H1 (cell line): ENCODE results near the gene BSDC1. TPM values are rescaled to one million over a fixed set of nuclear protein-coding genes. Genes with fewer than 3 reads are reported as not detected.

Source experiments
- CTCF ChIA-PET: fragments of 300-600 bp; sonication (Branson Sonifier 250); formaldehyde crosslinking; loops from one replicate; lab custom pipeline; 2021; ENCODE audit not compliant: partially characterized antibody; lab: Charles Lee
- POLR2A ChIA-PET: fragments of 300-600 bp; sonication (Branson Sonifier 250); formaldehyde crosslinking; loops from one replicate; lab custom pipeline; 2021; ENCODE audit warnings: inconsistent platforms; ENCODE audit not compliant: partially characterized antibody; lab: Charles Lee
- DNase-seq, 2 experiments: peaks; one replicate each; pipeline versions ENCODE4 v3.0.0 to v3.0.0-alpha.2; 2010 to 2022; ENCODE audit warnings: low spot score in 2 of 2, low read depth in 1 of 2, mixed read lengths in 1 of 2
- FAIRE-seq: peaks from 2 replicates; lab custom pipeline; 2011; peaks lifted over from hg19 to GRCh38; lab: Jason Lieb, UNC
- H2AFZ ChIP-seq: 2 replicates; pipeline ENCODE4 v1.8.1; 2012; ENCODE audit warnings: low read length, inconsistent platforms
- H2AK5ac ChIP-seq: 2 replicates; pipeline ENCODE4 v1.6.1; 2013; ENCODE audit warnings: low read depth, low read length
- H2BK120ac ChIP-seq: replicated peaks from 2 replicates; pipeline ENCODE3; 2013; ENCODE audit warnings: low read depth, low read length, inconsistent platforms
- H2BK12ac ChIP-seq: 2 replicates; pipeline ENCODE4 v1.6.1; 2013; ENCODE audit warnings: low read depth, low read length
- H2BK15ac ChIP-seq: 2 replicates; pipeline ENCODE4 v1.6.1; 2013; ENCODE audit warnings: low read length
- H2BK20ac ChIP-seq: 2 replicates; pipeline ENCODE4 v1.6.1; 2013; ENCODE audit warnings: low read length
- H2BK5ac ChIP-seq: 2 replicates; pipeline ENCODE4 v1.6.1; 2013; ENCODE audit warnings: low read depth, low read length
- H3K14ac ChIP-seq: 2 replicates; pipeline ENCODE4 v1.6.1; 2013; ENCODE audit warnings: inconsistent platforms; ENCODE audit not compliant: insufficient read length
- H3K18ac ChIP-seq: 2 replicates; pipeline ENCODE4 v1.6.1; 2013; ENCODE audit warnings: low read length; ENCODE audit errors: extremely low read depth
- H3K23ac ChIP-seq: 2 replicates; pipeline ENCODE4 v1.6.1; 2013; ENCODE audit warnings: inconsistent platforms; ENCODE audit not compliant: insufficient read length
- H3K23me2 ChIP-seq: 2 replicates; pipeline ENCODE4 v1.6.1; 2013; ENCODE audit warnings: low read depth, low read length
- H3K27ac ChIP-seq: 2 replicates; pipeline ENCODE4 v1.6.1; 2011; ENCODE audit warnings: low read depth, low read length, inconsistent platforms
- H3K27me3 ChIP-seq, 4 experiments: replicated peaks in 1 of 4; 1 replicate in 1 of 4; 2 replicates in 3 of 4; pipeline versions ENCODE4 v1.6.1 to v1.8.1; 2011 to 2013; ENCODE audit warnings: low read length in 3 of 4, mild to moderate bottlenecking in 3 of 4, inconsistent platforms in 2 of 4, mixed read lengths in 2 of 4, moderate library complexity in 1 of 4; ENCODE audit not compliant: control insufficient read depth in 3 of 4, insufficient read depth in 3 of 4; ENCODE audit errors: extremely low read depth in 1 of 4
- H3K36me3 ChIP-seq, 4 experiments: 2 replicates each; pipeline versions ENCODE4 v1.6.1 to v1.8.1; 2011 to 2013; ENCODE audit warnings: mild to moderate bottlenecking in 4 of 4, low read length in 3 of 4, moderate library complexity in 2 of 4, control low read depth in 1 of 4, inconsistent platforms in 1 of 4; ENCODE audit not compliant: insufficient read depth in 4 of 4, control insufficient read depth in 2 of 4
- H3K4ac ChIP-seq: replicated peaks from 2 replicates; pipeline ENCODE3; 2013; ENCODE audit warnings: low read length, low read depth, mixed read lengths, inconsistent platforms; ENCODE audit not compliant: insufficient read length
- H3K4me1 ChIP-seq, 4 experiments: replicated peaks in 1 of 4; 1 replicate in 1 of 4; 2 replicates in 3 of 4; pipeline versions ENCODE4 v1.6.1 to v1.8.1; 2011 to 2013; ENCODE audit warnings: low read length in 3 of 4, inconsistent platforms in 2 of 4, mixed read lengths in 1 of 4; ENCODE audit not compliant: insufficient read depth in 4 of 4, control insufficient read depth in 3 of 4
- H3K4me2 ChIP-seq, 2 experiments: 2 replicates each; pipeline versions ENCODE4 v1.6.1 to v1.8.1; 2011 to 2013; ENCODE audit warnings: low read depth in 2 of 2, low read length in 2 of 2, control low read depth in 1 of 2, inconsistent platforms in 1 of 2, mild to moderate bottlenecking in 1 of 2; ENCODE audit not compliant: insufficient read depth in 1 of 2
- H3K4me3 ChIP-seq, 4 experiments: fragments of 200-600, 300-600 bp in 1 of 4; sonication (generic), shearing (Covaris generic), sonication (Bioruptor Twin) in 1 of 4; 2 replicates each; pipeline versions ENCODE4 v1.5.1 to v1.8.1; 2011 to 2016; ENCODE audit warnings: low read length in 4 of 4, low read depth in 3 of 4, control low read depth in 2 of 4, inconsistent platforms in 2 of 4, mild to moderate bottlenecking in 2 of 4, mixed read lengths in 1 of 4, moderate library complexity in 1 of 4; ENCODE audit not compliant: insufficient read depth in 2 of 4; ENCODE audit errors: extremely low read depth in 1 of 4
- H3K56ac ChIP-seq: replicated peaks from 2 replicates; pipeline ENCODE3; 2013; ENCODE audit warnings: low read depth, mild to moderate bottlenecking, mixed read lengths, low read length, inconsistent platforms; ENCODE audit not compliant: insufficient read length
- H3K79me1 ChIP-seq: 2 replicates; pipeline ENCODE4 v1.6.1; 2013; ENCODE audit warnings: low read depth, low read length, control low read depth
- H3K79me2 ChIP-seq, 2 experiments: 2 replicates each; pipeline versions ENCODE4 v1.6.1 to v1.8.1; 2012 to 2013; ENCODE audit warnings: low read length in 2 of 2, mild to moderate bottlenecking in 2 of 2, inconsistent platforms in 1 of 2; ENCODE audit not compliant: insufficient read depth in 2 of 2, control insufficient read depth in 1 of 2
- H3K9ac ChIP-seq, 4 experiments: replicated peaks in 1 of 4; 1 replicate in 1 of 4; 2 replicates in 3 of 4; pipeline versions ENCODE4 v1.6.1 to v1.8.1; 2011 to 2013; ENCODE audit warnings: low read depth in 3 of 4, low read length in 3 of 4, control low read depth in 2 of 4, mild to moderate bottlenecking in 2 of 4, moderate library complexity in 2 of 4, inconsistent platforms in 1 of 4; ENCODE audit errors: extremely low read depth in 1 of 4
- H3K9me3 ChIP-seq, 2 experiments: 2 replicates each; pipeline versions ENCODE4 v1.6.1 to v1.8.1; 2012 to 2013; ENCODE audit warnings: mild to moderate bottlenecking in 2 of 2, moderate library complexity in 2 of 2, control low read depth in 1 of 2, inconsistent platforms in 1 of 2, low read depth in 1 of 2, low read length in 1 of 2, mixed read lengths in 1 of 2; ENCODE audit not compliant: insufficient read depth in 2 of 2
- H4K20me1 ChIP-seq, 2 experiments: replicated peaks in 1 of 2; 2 replicates each; pipeline versions ENCODE3 to v1.8.1; 2011 to 2013; ENCODE audit warnings: inconsistent platforms in 2 of 2, low read length in 2 of 2, mild to moderate bottlenecking in 1 of 2; ENCODE audit not compliant: insufficient read depth in 2 of 2, control insufficient read depth in 1 of 2
- H4K5ac ChIP-seq: 2 replicates; pipeline ENCODE4 v1.6.1; 2013; ENCODE audit warnings: low read length, low read depth, mixed read lengths, inconsistent platforms; ENCODE audit not compliant: insufficient read length
- H4K8ac ChIP-seq: 2 replicates; pipeline ENCODE4 v1.8.0; 2013; ENCODE audit warnings: mild to moderate bottlenecking, moderate library complexity, low read length, inconsistent platforms; ENCODE audit not compliant: insufficient read depth; ENCODE audit errors: extremely low read depth
- H4K91ac ChIP-seq: replicated peaks from 2 replicates; pipeline ENCODE3; 2013; ENCODE audit warnings: low read length, mixed read lengths, inconsistent platforms; ENCODE audit not compliant: insufficient read length
- NANOG ChIP-seq: IDR thresholded peaks from 2 replicates; pipeline ENCODE4 v1.6.1; 2011; ENCODE audit warnings: low read length, low read depth, mild to moderate bottlenecking, inconsistent platforms; ENCODE audit not compliant: insufficient read depth, poor library complexity, severe bottlenecking
- RNF2 ChIP-seq: fragments of 200-900, 300-1000 bp; sonication (generic); IDR thresholded peaks from 2 replicates; pipeline ENCODE4 v1.7.1; 2016; ENCODE audit warnings: borderline replicate concordance, low read depth, mild to moderate bottlenecking, antibody characterized with exemption, low read length; ENCODE audit not compliant: poor library complexity, severe bottlenecking; ENCODE audit errors: missing control alignments
- SUZ12 ChIP-seq: fragments of 200-600 bp; sonication (generic); IDR thresholded peaks from 2 replicates; pipeline ENCODE4 v1.6.1; 2012; ENCODE audit warnings: mild to moderate bottlenecking, inconsistent platforms, low read length, moderate library complexity, mixed read lengths
- TCF12 ChIP-seq: IDR thresholded peaks from 2 replicates; pipeline ENCODE4 v1.6.1; 2011; ENCODE audit warnings: low read depth, mild to moderate bottlenecking, low read length
- WGBS, 2 experiments: shearing (Covaris generic) in 1 of 2; methylation state at CpG; one replicate each; pipeline versions ENCODE4 v1.1.6 to v1.1.7; 2013 to 2015; ENCODE audit warnings: low lambda C conversion rate in 2 of 2, mixed read lengths in 2 of 2, inconsistent platforms in 1 of 2, low coverage in 1 of 2, missing lambda C conversion rate in 1 of 2; ENCODE audit not compliant: insufficient replicate concordance in 2 of 2, insufficient coverage in 1 of 2, insufficient read length in 1 of 2; ENCODE audit errors: extremely low coverage in 1 of 2, missing lambda C conversion rate in 1 of 2; 5-methylcytosine and 5-hydroxymethylcytosine counted together
- polyA plus RNA-seq, 7 experiments: library from polyadenylated mRNA; depleted of rRNA in 3 of 7; stranded (reverse) in 5 of 7; unstranded in 2 of 7; fragments of >200 nt in 5 of 7; fragments of 200-250 nt in 2 of 7; gene quantifications; 1 replicate in 5 of 7; 2 replicates in 1 of 7; 4 replicates in 1 of 7; pipeline versions ENCODE4 v1.2.1 to v1.2.3, GENCODE V29; 2011 to 2013; ENCODE audit warnings: missing spikeins in 2 of 7, mixed read lengths in 2 of 7
- total RNA-seq: library from RNA; stranded (reverse); fragmentation: NEBNext Ultra II Directional; extraction: Animal tissue kit (Norgen Biotek cat#: 25700); gene quantifications from 2 replicates; pipeline ENCODE4 v1.2.1, GENCODE V29; 2021

Gene BSDC1
- total and polyA plus RNA-seq, 2 of the 8 experiments (the other 6 are each of a cell fraction or from before 2014, with no cell fraction given): 24.8 to 40.7 TPM

DNA sequence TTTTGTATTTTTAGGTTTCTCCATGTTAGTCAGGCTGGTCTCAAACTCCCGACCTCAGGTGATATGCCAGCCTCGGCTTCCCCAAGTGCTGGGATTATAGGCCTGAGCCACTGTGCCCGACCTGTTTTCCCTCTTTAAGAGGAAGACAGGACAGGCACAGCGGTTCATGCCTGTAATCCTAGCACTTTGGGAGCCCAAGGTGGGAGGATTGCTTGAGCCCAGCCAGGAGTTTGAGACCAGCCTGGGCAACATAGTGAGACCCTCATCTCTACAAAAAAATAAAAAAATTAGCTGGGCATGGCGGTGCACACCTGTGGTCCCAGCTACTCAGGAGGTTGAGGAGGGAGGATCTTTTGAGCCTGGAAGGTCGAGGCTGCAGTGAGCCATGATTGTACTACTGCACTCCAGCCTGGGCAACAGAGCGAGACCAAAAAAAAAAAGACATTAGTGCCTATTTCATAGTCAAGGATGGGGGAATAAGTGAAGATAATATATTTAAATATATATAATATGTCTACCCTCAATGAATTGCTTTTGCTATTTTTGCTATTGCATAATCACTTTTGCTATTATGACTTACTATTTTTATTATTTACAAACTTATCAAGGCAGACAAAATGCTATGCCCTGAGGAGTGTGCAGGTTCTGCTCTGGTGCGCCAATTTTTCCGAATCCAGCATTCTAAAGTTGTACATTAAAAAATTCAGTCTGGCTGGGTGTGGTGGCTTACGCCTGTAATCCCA is 75.9 kb downstream of the BSDC1 start:
- Histone ChIP-seq H4K5ac (no peak overlapping the region), H2BK120ac (no peak overlapping the region), H4K91ac (no peak overlapping the region), H2AFZ (no peak overlapping the region), H3K79me2 (peaks cover 0 to 5% of the 10 kb centered on the region in 2 experiments; a peak in 2 of 4 replicates), H3K9ac (no peak overlapping the region), H3K56ac (no peak overlapping the region), H3K4me3 (no peak overlapping the region), H3K9me3 (no peaks in the 10 kb centered on the region), H3K27me3 (no peaks in the 10 kb centered on the region), H3K36me3 (peaks cover 0 to 24% (median 12%) of the 10 kb centered on the region in 4 experiments; a peak in 4 of 8 replicates), H3K23me2 (no peaks in the 10 kb centered on the region), H4K8ac (no peak overlapping the region), H3K18ac (no peak overlapping the region), H2BK20ac (no peak overlapping the region), H2AK5ac (no peak overlapping the region), H3K4me2 (no peak overlapping the region), H2BK5ac (no peak overlapping the region), H3K4ac (no peak overlapping the region), H3K27ac (no peak overlapping the region), H2BK15ac (no peak overlapping the region), H3K79me1 (peaks cover 3% of the 10 kb centered on the region; the same call in 1 of the 2 replicates), H3K23ac (no peak overlapping the region), H3K14ac (no peak overlapping the region), H2BK12ac (no peak overlapping the region), H3K4me1 (no peaks in the 10 kb centered on the region), H4K20me1 (peaks cover 0 to 5% of the 10 kb centered on the region in 2 experiments)
- TF ChIP-seq SUZ12 (no peak), NANOG (no peak), TCF12 (no peak), RNF2 (no peak)
- FAIRE-seq (no peak), DNase-seq (no peak)
- WGBS, 2 experiments: 93% methylated on average over 10 of the region's 10 CpGs; no CpG with 5 or more reads in 1 of the 2 experiments
- CTCF ChIA-PET: interaction anchor here (1.4 to 6.7 kb wide), 5 partner anchors 11 to 103 kb away, joined by 3 to 57 read pairs (median 4); partner anchors contain the start of genes FAM167B and LCK
- POLR2A ChIA-PET: interaction anchor here (1.0 to 6.7 kb wide), 5 partner anchors 12 to 78 kb away, joined by 4 to 68 read pairs (median 8); partner anchors contain the start of gene MARCKSL1
